K562 (cell line): Measurements from ENCODE around the gene ANKRD13B. TPM values are rescaled to one million over a fixed set of nuclear protein-coding genes. Genes with fewer than 3 reads are reported as not detected.

ENCODE experiments used
- CBFA2T3 ChIP-seq: fragments of 450-650 bp; IDR thresholded peaks from 2 replicates; pipeline ENCODE4 v1.6.1; 2017
- CHD4 ChIP-seq: fragments of 200-600 bp; sonication (generic); IDR thresholded peaks from 3 replicates; pipeline ENCODE4 v1.6.1; 2012; ENCODE audit warnings: low read depth, mild to moderate bottlenecking, mixed read lengths, low read length, inconsistent platforms; ENCODE audit not compliant: insufficient read depth, insufficient replicate concordance, poor library complexity, severe bottlenecking
- DIDO1 ChIP-seq: fragments of 450-650 bp; IDR thresholded peaks from 2 replicates; pipeline ENCODE4 v1.6.1; 2016; ENCODE audit warnings: low read depth, missing biosample characterization, missing genetic modification characterization
- GABPA ChIP-seq: fragments of 200-800 bp; sonication (Bioruptor generic); conservative IDR thresholded peaks from 2 replicates; pipeline ENCODE4 v1.6.1; 2016; ENCODE audit warnings: low read depth, missing genetic modification characterization, missing compliant biosample characterization
- KHSRP ChIP-seq: fragments of 450-650 bp; IDR thresholded peaks from 2 replicates; pipeline ENCODE4 v1.6.1; 2017
- NONO ChIP-seq, 2 experiments: fragments of 200-400 bp in 1 of 2; fragments of 450-650 bp in 1 of 2; formaldehyde crosslinking in 1 of 2; IDR thresholded peaks; 2 replicates each; pipeline ENCODE4 v1.6.1; 2017; ENCODE audit warnings: low read depth in 2 of 2, mild to moderate bottlenecking in 2 of 2, moderate library complexity in 2 of 2, low read length in 1 of 2
- NR2C2 ChIP-seq, 2 experiments: fragments of 200-800 bp in 1 of 2; sonication (Bioruptor generic) in 1 of 2; sonication (generic) in 1 of 2; formaldehyde crosslinking in 1 of 2; IDR thresholded peaks; 2 replicates each; pipeline versions ENCODE4 v1.6.1 to v1.8.0; 2016 to 2022; ENCODE audit warnings: mild to moderate bottlenecking in 1 of 2, missing compliant biosample characterization in 1 of 2, missing genetic modification characterization in 1 of 2, missing genetic modification reagents in 1 of 2
- RB1 ChIP-seq: fragments of 450-650 bp; IDR thresholded peaks from 2 replicates; pipeline ENCODE4 v1.6.1; 2017; ENCODE audit warnings: low read depth, mild to moderate bottlenecking
- polyA plus RNA-seq, 8 experiments: library from polyadenylated mRNA; depleted of rRNA in 4 of 8; stranded (reverse) in 5 of 8; unstranded in 3 of 8; fragments of >200 nt; fragmentation: Nextera tagmentation in 2 of 8; fragmentation: Illumina TruSeq in 1 of 8; extraction: Ambion mirVana in 2 of 8; extraction: Trizol in 1 of 8; gene quantifications; 2 replicates each; pipeline versions ENCODE4 v1.2.1 to v1.2.3, GENCODE V29; 2011 to 2014; ENCODE audit warnings: inconsistent platforms in 1 of 8, missing spikeins in 1 of 8
- total RNA-seq, 7 experiments: library from RNA; depleted of rRNA in 6 of 7; stranded (reverse); fragments of >200 nt in 6 of 7; fragmentation: Illumina TruSeq in 2 of 7; extraction: Trizol in 2 of 7; gene quantifications; 2 replicates each; pipeline versions ENCODE4 v1.2.1 to v1.2.3, GENCODE V29; 2011 to 2021; ENCODE audit warnings: low replicate concordance in 1 of 7
- TF ChIP-seq, protein P1 (sequence below), 2 experiments: fragments of 450-650 bp in 1 of 2; sonication (generic) in 1 of 2; formaldehyde crosslinking in 1 of 2; IDR thresholded peaks; 2 replicates each; pipeline versions ENCODE4 v1.7.1 to v1.9.0; 2016 to 2022; ENCODE audit warnings: inconsistent platforms in 1 of 2, mild to moderate bottlenecking in 1 of 2, missing genetic modification reagents in 1 of 2
- TF ChIP-seq, protein P2 (sequence below): fragments of 450-650 bp; IDR thresholded peaks from 2 replicates; pipeline ENCODE4 v1.6.1; 2016; ENCODE audit warnings: low read depth, mild to moderate bottlenecking, moderate library complexity
- TF ChIP-seq, protein P3 (sequence below): fragments of 450-650 bp; IDR thresholded peaks from 2 replicates; pipeline ENCODE4 v1.6.1; 2017; ENCODE audit warnings: antibody characterized with exemption
- TF ChIP-seq, protein P4 (sequence below): fragments of 250-450 bp; sonication (Bioruptor Pico); IDR thresholded peaks from 2 replicates; pipeline ENCODE4 v1.4.0; 2020; ENCODE audit warnings: borderline replicate concordance

ANKRD13B gene
- total and polyA plus RNA-seq, 9 of the 15 experiments (the other 6 are each of a cell fraction or from before 2014, with no cell fraction given): 0.15 to 28.1 (median 4.6) TPM

DNA sequence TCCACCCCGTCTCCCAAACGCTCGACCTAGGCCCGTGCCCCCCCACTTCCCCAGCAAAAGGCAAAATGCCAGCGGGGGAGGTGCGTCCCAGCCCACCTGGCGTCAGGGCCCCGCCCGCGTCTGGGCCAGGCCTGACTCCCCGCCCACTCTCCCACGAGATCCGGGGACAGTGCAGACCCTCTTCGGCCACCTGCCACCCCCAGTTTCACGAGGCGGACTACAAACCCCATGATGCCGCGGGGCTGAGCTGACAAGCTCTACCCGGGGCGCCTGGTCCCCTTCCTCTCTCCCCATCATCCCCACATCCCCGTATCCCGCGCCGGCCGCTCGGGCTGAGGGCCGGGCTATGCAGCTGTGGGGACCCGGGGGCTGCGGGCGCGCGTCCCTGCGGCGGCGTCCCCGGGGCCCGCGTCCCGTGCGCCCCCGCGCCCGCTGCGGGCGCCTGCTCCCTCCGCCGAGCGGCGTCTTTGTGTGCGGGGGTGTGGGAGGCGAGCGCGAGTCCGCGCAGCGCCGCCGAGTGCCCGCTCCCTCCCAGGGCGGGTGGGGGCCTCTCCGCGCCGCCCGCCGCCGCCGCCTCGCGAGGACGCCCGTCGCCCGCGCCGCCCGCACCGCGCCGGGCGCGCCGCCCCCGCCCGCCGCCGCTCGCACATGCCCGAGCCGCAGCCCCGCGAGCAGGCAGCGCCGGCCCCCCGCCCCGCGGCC, at the start of gene ANKRD13B (continued):
- TF ChIP-seq GABPA (tag) (0 out of 2 replicates have a peak, but pooled peaks have one; percentile 36), NONO (IDR thresholded peaks at IDR 0.05; ENCODE audit: low read depth in 2 of 2, low read length in 1 of 2) (peak in 1 of 2 experiments; percentile 69; a peak in 1 of 4 replicates), NR2C2 (CRISPR knock-in tag; IDR thresholded peaks at IDR 0.05) (no peak), NR2C2 (tag; IDR thresholded peaks at IDR 0.05) (peak; percentile 47), CBFA2T3 (no peak), DIDO1 (tag) (no peak), CHD4 (no peak), RB1 (peak; percentile 60; the same call in 1 of the 2 replicates), KHSRP (no peak)
- TF ChIP-seq, protein P1, sequence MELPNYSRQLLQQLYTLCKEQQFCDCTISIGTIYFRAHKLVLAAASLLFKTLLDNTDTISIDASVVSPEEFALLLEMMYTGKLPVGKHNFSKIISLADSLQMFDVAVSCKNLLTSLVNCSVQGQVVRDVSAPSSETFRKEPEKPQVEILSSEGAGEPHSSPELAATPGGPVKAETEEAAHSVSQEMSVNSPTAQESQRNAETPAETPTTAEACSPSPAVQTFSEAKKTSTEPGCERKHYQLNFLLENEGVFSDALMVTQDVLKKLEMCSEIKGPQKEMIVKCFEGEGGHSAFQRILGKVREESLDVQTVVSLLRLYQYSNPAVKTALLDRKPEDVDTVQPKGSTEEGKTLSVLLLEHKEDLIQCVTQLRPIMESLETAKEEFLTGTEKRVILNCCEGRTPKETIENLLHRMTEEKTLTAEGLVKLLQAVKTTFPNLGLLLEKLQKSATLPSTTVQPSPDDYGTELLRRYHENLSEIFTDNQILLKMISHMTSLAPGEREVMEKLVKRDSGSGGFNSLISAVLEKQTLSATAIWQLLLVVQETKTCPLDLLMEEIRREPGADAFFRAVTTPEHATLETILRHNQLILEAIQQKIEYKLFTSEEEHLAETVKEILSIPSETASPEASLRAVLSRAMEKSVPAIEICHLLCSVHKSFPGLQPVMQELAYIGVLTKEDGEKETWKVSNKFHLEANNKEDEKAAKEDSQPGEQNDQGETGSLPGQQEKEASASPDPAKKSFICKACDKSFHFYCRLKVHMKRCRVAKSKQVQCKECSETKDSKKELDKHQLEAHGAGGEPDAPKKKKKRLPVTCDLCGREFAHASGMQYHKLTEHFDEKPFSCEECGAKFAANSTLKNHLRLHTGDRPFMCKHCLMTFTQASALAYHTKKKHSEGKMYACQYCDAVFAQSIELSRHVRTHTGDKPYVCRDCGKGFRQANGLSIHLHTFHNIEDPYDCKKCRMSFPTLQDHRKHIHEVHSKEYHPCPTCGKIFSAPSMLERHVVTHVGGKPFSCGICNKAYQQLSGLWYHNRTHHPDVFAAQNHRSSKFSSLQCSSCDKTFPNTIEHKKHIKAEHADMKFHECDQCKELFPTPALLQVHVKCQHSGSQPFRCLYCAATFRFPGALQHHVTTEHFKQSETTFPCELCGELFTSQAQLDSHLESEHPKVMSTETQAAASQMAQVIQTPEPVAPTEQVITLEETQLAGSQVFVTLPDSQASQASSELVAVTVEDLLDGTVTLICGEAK (IDR thresholded peaks at IDR 0.05): 0 out of 2 replicates have a peak, but pooled peaks have one; percentile 42
- TF ChIP-seq, protein P1 (CRISPR knock-in tag; IDR thresholded peaks at IDR 0.05): no peak
- TF ChIP-seq, protein P2, sequence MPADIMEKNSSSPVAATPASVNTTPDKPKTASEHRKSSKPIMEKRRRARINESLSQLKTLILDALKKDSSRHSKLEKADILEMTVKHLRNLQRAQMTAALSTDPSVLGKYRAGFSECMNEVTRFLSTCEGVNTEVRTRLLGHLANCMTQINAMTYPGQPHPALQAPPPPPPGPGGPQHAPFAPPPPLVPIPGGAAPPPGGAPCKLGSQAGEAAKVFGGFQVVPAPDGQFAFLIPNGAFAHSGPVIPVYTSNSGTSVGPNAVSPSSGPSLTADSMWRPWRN: no peak
- TF ChIP-seq, protein P3, sequence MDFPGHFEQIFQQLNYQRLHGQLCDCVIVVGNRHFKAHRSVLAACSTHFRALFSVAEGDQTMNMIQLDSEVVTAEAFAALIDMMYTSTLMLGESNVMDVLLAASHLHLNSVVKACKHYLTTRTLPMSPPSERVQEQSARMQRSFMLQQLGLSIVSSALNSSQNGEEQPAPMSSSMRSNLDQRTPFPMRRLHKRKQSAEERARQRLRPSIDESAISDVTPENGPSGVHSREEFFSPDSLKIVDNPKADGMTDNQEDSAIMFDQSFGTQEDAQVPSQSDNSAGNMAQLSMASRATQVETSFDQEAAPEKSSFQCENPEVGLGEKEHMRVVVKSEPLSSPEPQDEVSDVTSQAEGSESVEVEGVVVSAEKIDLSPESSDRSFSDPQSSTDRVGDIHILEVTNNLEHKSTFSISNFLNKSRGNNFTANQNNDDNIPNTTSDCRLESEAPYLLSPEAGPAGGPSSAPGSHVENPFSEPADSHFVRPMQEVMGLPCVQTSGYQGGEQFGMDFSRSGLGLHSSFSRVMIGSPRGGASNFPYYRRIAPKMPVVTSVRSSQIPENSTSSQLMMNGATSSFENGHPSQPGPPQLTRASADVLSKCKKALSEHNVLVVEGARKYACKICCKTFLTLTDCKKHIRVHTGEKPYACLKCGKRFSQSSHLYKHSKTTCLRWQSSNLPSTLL: no peak
- TF ChIP-seq, protein P4, sequence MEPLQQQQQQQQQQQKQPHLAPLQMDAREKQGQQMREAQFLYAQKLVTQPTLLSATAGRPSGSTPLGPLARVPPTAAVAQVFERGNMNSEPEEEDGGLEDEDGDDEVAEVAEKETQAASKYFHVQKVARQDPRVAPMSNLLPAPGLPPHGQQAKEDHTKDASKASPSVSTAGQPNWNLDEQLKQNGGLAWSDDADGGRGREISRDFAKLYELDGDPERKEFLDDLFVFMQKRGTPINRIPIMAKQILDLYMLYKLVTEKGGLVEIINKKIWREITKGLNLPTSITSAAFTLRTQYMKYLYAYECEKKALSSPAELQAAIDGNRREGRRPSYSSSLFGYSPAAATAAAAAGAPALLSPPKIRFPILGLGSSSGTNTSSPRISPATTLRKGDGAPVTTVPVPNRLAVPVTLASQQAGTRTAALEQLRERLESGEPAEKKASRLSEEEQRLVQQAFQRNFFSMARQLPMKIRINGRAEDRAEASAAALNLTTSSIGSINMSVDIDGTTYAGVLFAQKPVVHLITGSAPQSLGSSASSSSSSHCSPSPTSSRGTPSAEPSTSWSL (CRISPR knock-in tag): no peak
